Measurements from ENCODE around the gene SACS.
A peak's percentile ranks its signal among the peaks of the same experiment; 100 is the strongest.

The SACS gene

DNA sequence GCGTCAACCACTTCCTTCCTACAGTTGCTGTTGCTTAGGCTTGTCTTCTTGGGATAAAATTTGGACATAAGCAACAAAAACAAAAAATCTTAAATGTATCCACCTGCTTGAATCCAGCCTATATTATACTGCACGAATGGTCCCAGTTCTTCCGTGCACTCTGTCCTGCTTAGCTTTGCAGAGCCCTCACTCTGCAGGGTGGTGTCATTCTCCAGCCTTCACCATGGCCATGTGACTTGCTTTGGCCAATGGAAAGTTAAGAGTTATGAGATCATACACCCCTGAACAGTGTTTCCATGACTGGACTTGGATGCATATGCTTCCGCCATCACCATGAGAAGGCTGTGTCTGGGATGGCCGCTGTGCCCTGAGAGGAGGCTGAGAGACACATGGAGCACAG, 27.4 kb upstream of the SACS start:
- no peak for TF ChIP-seq CTCF (IDR thresholded peaks at IDR 0.05)

- TF ChIP-seq CTCF (IDR thresholded peaks at IDR 0.05), result no peak
Observed at GRCh38 chr13:23460309-23460708, 26.8 kb upstream of the SACS start.

- no peak for TF ChIP-seq CTCF (IDR thresholded peaks at IDR 0.05)
Observed at GRCh38 chr13:23458989-23459388, 25.5 kb upstream of the SACS start.

DNA sequence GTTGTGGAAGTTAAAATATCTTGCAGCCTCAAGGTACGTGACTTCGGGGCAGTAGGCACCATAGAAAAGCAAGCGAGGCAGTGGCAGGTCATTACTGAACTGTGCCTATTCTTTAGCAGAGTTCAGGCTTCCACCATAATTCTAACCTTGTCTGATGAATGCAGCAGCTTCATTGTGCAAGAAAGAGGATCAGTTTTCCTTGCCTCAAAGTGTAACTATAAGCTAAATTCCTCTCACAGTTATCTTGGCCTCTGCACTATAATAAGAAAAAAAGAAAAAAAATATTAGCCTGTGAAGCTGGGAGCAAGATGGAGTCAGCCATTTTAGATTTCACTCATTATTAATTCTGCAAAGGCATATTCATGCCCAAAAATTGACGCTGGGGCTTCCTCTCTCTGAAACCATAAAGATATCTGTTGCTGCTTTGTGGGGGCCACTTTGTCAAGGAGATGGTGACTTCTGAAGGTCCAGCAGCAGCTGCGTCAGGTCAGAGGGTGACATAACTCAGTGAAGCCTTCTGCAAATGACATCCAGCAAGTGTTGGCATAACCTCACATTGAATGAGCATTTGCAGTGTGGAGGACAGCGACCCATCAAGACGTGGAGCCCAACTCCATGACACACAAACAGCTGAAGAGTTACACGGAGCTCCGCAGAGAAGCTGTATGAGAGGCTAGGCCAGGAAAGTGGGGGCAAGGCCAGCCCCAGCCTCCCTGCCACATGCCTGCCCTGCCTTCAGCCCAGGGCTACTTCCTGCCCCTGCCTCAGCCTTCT, 23.1 kb upstream of the SACS start:
- no peak for TF ChIP-seq CTCF (IDR thresholded peaks at IDR 0.05)

DNA sequence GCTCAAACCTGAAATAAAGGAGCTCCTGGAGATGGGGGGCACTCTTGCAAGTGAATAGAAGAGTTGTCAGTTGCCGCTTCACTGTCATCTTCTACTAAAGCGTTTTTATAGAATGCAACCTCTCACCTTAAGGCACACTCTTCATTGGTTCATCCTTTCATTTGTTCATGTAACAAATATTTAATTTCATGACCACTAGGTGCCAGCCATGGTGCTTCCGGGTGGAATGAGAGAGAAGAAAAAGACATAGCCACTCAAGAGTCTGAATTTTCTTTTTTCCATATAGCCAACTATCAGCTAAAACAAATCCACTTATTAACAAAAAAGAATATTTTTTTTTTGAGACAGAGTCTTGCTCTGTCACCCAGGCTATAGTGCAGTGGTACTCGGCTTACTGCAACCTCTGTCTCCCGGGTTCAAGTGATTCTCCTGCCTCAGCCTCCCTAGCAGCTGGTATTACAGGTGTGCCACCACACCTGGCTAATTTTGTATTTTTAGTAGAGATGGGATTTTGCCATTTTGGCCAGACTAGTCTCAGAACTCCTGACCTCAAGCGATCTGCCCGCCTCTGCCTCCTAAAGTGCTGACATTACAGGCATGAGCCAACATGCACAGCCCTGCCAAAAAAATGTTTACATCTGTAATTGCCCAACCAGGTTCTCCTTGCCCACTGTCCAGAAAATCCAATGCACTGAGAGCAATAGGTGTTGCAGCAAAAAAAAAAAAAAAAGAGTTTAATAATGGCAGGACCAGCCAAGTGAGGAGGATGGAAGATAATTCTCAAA, 22.1 kb upstream of the SACS start:
- TF ChIP-seq CTCF (IDR thresholded peaks at IDR 0.05), result peak; percentile 28; the same call in 1 of the 2 replicates

GRCh38 chr13:23453132-23453531, 19.6 kb upstream of the SACS start:
- TF ChIP-seq CTCF (IDR thresholded peaks at IDR 0.05), result no peak

- no peak for TF ChIP-seq CTCF (IDR thresholded peaks at IDR 0.05)
Observed at GRCh38 chr13:23450340-23451046, 17.0 kb upstream of the SACS start.

Data from LNCAP (cell line).